ENCODE results near the gene HYAL3.
"Not testable (repeated sequence)": the region's sequence is repeated elsewhere in the genome, so short reads cannot be mapped to it uniquely, and the experiment has no call there.

HYAL3 gene

DNA sequence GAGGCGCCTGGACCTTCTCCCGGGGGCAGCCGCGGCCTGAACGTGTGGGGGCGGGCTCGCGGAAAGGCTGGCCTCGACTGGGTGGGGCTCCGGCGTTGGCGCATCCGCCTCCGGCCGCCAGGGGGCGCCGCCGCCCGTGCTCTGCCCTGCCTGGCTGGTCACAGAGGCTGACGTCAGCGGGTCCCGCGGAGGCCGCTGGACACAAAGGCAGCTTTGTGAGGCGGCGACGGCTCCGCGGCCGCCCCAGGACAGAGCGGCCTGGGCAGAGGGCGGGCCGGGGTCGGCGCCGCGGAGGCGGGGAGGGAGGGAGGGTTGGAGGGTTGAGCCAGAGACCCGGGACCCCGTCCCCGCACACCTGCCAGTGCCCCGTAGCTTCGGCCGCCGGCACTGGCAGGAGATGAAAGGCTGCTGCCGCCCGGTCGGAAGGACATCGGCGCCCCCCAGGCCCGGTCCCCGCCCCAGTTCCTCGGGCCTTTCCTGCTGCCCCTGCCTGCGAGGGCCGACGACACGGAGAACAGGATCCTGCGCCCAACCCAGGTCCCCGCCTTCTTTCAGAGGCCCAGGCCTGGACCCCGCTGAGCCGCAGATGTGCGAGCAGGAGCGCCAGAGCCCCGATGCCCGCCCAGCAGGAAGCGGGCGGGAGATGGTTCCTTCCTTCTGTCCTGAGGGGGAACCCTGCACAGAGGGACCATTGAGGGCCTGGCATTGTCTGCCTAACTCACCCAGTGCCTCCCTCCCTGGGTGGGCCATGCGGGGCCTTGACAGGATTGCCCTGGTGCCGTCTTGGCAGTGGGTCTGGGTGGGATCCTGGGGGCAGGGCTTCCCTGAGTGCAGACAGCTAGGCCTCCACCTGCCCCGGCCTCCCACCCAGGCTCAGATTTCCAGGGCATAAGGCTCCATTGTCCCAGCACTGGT, 38.9 kb downstream of the HYAL3 start:
- in situ Hi-C loops (cut with MboI; ENCODE audit: low sequenced_read_pairs), result no loop called here

DNA sequence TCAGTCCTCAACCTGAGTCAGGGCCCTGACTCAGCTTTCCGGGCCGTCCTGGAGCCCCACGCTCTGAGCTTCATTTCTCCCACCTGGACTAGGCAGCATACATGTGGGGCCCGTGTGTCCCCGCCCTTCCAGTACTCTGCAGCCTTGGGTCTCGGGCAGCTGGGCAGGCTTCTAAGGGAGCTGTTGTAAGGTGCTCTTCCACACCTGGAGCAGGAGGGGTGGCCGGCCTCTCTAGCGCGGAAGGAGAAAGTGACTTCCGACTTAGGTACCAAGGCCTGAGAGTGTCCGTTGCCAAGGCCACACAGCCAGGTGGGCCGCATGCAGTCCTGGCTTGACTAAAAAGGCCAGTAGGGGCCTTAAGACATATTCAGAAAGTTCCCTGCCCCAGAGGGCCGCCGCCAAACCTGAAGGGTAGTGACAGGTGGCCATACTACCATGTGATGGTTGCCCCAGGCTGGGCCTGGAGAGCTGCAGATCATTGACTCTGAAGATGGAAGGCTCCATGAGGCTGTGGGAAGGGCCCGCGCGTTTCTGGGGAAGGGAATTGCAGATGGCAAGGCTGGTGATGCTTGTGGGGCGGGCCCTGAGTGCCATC, 39.7 kb downstream of the HYAL3 start:
- in situ Hi-C loops (cut with MboI; ENCODE audit: low sequenced_read_pairs), result no loop called here

DNA sequence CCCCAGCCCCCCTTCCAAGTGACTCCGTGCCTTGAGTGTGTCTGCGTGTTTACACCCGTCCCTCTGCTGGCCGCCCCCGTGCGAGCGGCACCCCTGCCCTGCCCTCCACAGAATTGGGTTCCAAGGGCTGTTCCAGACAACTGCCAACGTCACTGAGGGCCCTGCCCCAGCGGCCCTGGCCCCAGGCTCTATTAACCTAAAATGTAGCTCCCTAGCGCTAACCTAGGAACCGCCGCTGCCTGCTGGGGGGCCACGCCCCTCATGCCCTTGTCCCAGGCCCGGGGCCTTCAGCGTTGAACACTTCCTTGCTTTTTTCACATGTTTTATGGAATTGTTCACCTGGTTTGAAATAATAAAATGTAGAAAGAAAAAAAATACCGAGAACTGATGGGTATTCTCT, 40.2 kb downstream of the HYAL3 start:
- in situ Hi-C loops (cut with MboI; ENCODE audit: low sequenced_read_pairs), result no loop called here

DNA sequence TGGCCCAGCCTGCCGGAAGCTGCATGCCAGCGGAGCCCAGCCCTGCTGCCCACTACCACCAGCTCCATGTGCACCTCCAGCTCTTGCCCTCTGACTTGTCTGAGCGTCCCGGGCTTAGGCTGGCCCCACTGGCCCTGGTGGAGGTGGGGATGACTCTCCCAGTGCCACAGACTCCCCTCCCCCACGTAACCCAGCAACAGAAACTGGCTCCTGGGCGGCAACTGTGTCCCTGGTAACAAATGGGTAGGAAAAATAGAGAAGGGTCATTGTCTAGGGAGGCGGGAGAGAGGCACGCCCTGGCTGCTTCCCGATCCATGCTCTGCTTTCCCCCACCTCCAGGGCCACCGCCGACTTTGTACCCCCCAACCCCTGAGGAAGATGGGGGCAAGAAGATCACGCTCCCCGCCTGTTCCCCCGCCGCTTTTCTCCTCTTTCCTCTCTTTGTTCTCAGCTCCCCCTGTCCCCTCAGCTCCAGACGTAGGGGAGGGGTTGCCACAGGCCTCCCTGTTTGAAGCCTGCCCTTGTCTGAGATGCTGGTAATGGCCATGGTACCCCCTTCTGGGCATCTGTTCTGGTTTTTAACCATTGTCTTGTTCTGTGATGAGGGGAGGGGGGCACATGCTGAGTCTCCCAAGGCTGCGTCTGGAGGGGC, 41.0 kb downstream of the HYAL3 start:
- in situ Hi-C loops (cut with MboI; ENCODE audit: low sequenced_read_pairs), result no loop called here

DNA sequence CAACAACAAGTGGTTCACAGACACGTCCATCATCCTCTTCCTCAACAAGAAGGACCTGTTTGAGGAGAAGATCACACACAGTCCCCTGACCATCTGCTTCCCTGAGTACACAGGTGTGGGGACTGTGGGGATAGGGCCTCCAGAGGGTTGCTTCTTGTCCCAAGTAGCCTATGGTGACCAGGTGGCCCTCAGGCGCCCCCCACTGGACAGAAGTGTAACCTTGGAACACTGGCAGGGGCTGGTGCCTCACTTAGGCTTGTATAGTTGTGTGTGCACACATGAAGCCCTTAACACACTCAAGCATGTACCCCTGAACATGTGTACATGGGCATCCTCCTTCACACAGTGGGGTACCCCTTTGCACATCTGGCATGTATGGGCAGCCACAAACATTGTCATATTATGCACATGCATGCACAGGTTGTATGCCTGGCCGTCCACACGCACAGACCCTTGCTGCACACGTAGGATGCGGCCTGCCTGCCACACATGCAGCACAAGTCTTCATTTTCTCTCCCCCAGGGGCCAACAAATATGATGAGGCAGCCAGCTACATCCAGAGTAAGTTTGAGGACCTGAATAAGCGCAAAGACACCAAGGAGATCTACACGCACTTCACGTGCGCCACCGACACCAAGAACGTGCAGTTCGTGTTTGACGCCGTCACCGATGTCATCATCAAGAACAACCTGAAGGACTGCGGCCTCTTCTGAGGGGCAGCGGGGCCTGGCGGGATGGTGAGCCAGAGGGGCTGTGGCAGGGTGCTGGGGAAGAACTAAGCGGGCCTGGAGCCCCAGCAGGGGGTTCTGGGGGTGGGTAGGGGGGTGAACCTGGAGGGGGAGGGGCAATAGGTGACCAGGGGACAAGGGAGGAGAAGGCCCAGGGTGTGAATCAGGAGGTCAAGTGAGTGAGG, 42.0 kb downstream of the HYAL3 start:
- in situ Hi-C loops (cut with MboI; ENCODE audit: low sequenced_read_pairs), result no loop called here

DNA sequence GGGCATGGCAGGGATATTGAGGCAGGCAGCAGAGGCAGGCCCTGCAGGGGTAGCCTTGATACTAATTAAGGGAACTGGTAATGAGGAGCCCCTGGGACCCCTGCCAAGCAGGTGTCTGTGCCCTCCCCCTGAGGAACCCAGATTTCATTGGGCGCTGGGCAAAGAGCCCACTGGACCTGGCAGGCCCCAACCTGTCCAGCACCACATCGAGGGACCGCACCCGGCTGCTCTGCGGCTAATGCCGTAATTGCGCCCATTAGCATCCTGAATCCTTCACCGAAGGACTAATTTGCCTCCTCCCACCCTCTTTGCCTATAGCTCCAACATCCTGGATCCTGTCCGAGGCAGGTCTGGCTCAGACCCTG, 44.0 kb downstream of the HYAL3 start:
- in situ Hi-C loops (cut with MboI; ENCODE audit: low sequenced_read_pairs), result no loop called here

DNA sequence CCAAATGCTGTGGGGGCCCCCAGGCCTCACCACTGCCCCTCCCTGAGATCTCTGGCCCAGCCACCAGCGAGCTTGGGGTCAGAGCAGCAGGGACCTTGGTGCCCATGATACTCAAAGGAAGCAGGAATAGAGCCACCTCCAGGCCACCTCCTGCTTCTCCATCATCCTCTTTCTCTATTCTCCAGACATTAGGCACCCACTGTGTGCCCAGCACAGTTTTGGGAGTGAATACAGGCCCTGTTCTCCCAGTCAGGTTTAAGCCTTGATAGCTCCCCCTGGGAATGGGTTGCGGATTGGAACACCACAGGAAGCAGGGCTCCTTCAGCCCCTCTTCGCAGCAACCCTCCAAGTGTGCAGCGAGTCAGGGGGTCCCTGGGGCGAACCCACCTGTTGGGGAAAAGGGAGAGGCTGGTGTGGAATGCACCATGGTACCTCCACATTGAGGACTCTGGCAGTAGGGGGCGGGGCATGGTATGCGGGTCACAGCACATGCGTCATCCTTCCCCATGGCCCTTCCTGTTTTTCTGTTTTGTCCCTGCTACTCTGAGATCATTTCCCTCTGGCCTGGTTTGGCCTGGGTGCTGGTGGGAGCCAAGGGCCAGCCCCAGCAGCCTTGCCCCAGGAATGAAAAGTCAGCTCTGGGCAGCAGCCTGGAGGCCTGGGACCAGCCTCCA, 44.5 kb downstream of the HYAL3 start:
- in situ Hi-C loops (cut with MboI; ENCODE audit: low sequenced_read_pairs), result no loop called here

DNA sequence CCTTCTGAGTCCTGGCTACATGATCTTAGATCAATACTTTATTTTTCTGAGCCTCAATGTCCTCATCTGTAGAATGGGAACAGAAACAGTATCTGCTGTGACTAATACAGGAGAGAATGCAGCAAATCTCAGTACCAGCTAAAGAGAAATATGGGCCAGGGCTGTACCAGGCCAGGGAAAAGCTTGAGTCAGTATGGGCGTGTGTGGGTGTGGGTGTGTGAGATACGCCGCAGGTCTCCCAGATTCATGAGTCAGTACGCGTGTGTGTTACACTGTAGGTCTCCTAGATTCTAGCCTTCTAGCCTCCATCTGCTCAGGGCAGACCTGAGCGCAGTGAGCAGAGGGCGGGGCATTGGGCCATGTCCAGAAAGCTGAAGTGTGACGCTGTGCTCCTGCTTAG, 48.0 kb downstream of the HYAL3 start:
- in situ Hi-C loops (cut with MboI; ENCODE audit: low sequenced_read_pairs), result no loop called here

DNA sequence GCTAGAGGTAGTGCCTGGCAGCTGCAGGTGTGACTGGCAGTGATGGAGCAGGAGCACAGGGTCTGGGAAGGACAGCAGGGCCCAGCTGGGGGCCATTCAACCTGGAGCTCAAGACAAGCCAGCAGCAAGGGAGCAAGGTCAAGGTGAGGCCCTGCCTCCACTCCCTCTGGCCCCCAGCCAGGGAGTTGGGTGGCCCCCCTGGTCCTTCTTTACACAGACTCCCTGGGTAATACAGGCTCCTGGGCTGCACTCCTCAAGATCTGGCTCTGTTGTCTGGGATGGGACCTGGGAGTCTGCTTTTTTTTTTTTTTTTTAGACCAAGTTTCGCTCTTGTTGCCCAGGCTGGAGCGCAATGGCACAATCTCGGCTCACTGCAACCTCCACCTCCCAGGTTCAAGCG, 48.7 kb downstream of the HYAL3 start:
- in situ Hi-C loops (cut with MboI; ENCODE audit: low sequenced_read_pairs), result no loop called here

DNA sequence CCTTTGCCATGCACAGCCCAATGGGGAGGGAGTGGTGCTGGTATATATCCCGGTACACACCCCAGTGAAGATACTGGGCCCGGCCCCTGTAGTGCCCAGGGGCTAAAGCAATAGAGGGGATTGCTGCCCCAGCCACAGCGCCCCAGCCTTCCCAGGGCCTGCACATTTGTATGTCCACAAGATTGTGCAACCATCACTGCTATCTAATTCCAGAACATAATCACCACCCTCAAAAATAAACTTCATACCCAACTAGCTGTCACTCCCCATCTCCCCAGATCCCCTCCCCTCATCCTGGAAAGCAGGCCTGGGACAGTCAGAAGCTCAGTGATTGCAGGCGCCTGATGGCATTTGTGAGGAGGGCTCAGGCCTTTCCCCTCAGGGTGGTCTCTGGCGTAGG, 49.7 kb downstream of the HYAL3 start:
- in situ Hi-C loops (cut with MboI; ENCODE audit: low sequenced_read_pairs), result no loop called here

DNA sequence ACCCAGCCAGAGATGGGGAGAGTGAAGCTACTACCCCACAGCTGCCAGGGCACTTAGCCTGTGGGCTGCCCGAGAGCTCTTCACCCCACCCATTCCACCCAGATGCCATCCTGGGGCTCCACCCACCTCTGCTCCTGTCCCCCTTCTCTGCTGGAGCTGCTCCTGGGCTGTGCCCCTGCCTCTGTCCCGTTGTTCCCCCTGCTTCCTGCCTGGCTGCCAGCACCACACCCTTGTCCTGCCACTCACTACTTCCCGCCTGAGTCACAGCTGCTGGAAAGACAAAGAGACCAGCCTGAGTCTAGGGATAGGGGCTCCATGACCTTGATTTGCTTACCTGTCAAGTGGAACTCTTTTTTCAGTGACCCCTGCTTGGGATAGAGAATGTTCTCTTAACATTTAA, 50.8 kb downstream of the HYAL3 start:
- in situ Hi-C loops (cut with MboI; ENCODE audit: low sequenced_read_pairs), result no loop called here

DNA sequence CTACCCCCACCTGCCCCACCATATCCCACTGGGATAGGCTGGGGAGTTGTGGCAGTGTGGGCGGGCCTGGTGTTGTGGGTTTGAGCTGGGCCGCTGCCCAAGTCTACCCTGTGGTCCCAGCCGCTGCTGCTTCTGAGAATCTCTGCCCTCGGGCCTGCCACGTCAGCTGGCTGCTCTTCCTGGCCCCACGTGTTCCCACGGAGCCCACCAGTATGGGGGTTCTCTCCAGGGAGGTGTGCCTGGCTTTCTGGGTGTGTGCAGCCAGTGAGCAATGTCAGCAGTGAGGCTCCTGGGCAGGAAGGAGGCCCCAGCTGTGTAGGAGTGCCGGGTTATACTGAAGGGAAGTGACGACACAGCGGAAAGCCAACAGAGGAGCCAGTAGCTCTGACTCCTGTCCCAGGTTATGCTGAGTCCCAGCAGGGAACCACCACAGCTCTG, 52.7 kb downstream of the HYAL3 start:
- in situ Hi-C loops (cut with MboI; ENCODE audit: low sequenced_read_pairs), result no loop called here

DNA sequence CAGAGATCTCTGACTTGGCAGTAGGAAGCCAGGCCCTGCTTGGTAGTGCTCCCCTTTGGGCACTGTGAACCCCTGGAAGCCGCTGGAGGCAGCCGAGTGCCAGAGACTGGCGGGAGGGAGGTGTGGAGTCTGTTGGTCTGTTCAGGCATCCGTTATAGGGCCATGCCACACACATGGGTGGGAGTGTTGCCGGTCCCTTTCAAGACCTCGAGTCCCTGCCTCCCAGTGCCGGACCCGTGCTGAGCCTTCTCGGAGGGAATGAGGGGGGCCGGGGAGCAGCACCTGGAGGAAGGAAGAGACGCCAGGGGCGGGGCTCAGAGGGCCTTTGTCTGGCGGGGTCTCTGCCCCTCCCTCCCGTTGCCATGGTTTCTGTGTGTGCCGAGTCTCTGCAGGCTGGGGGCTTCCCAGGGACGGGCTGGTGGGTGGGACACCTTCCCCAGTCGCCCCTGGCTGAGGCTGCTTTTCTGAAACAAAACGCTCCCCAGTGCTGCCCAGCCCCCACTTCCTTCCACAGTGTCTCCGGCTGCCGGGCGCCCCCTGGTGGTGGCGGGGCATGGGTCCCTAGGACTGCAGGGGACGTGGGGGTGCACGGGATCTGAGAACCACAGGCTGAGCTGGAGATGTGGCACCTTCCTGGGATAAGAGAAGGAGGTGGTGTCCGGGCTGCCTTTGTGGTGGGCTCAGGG, 53.2 kb downstream of the HYAL3 start:
- in situ Hi-C loops (cut with MboI; ENCODE audit: low sequenced_read_pairs), result no loop called here

DNA sequence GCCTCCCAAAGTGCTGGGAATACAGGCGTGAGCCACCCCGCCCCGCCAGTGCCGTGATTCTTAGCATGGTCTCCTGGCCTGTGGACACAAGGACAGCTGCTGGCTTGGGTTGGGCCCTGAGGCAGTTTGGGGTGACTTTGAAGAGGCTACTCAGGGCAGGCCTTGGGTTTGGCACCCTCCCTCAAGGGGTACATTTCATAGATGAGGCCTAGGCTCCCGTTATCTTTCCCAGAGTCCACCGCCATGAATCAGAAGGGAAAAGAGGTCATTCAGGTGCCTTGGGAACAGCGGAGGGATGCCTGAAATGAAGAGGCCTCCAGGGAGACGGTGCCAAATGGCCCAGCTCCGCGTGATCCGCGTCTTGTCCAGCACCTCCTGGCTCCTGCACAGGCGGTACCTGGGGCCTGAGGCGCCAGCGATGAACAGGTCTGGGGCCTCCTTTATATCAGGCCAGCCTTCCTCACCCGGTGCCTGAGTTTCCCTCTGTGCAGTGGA, 53.9 kb downstream of the HYAL3 start:
- in situ Hi-C loops (cut with MboI; ENCODE audit: low sequenced_read_pairs), result no loop called here

DNA sequence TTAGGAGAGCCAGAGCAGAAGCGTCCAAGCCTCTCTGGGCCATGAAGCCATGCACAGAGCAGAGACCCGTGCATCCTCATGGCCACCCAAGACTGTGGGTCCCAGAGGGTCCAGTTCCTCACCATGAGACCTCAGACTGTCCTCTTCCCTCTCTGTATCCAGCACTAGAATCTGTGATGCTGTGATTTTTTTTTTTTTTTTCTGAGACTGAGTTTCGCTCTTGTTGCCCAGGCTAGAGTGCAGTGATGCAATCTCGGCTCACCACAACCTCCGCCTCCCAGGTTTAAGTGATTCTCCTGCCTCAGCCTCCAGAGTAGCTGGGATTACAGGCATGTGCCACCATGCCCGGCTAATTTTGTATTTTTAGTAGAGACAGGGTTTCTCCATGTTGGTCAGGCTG, 54.4 kb downstream of the HYAL3 start:
- in situ Hi-C loops (cut with MboI; ENCODE audit: low sequenced_read_pairs), result not testable (repeated sequence)

DNA sequence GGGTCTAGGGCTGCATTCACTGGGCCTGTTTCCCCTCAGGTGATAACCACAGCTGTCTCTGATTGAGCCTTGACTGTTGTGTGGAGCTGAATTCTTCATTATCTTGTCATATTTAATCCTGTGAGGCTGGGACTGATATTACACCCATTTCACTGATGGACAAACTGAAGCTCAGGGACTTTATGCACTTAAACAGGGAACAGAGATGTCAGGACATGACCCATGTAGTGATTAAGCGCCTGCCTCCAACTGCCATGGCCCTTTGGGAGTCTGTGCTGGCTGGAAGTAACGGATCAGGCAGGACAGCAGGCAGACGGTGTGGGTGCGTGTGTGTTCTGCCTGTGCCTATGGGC, 55.7 kb downstream of the HYAL3 start:
- in situ Hi-C loops (cut with MboI; ENCODE audit: low sequenced_read_pairs), result no loop called here

DNA sequence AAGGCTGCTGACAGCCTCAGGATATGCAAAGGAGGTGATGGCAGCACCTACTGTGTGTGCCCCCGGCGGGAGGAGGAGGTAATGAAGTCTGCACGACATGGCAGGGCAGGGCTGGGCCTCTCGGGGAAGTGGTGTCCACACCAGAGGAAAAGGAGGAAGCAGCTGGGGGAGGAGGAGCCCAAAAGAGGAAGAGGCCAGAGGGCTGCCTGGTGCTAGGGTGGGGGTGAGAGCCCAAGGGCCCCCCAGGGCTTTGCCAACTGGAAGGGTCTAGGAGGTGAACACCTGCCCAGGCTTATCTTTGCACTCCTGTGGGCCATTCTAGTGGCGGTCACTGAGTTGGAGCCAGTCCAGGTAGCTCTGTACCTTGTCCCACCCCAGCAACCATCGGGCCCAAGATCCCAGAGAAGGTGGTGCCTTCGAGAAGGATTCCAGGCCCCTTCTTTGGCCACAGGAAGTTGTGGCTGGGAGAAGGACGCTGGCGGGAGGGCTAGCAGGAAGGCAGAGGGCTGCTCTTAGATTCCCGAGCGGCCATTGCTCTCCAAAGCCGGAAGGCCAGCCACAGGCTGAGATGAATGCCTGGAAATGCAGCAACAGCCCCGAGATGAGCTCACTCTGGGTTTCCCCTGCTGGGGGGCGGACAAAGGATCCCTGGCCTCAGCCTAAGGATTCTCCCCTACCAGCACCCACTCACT, 56.2 kb downstream of the HYAL3 start:
- in situ Hi-C loops (cut with MboI; ENCODE audit: low sequenced_read_pairs), result no loop called here
